DOHH2 (cell line): ENCODE data around the gene DISP2.

Experiments
- H3F3A ChIP-seq: fragments of 200-600 bp; sonication (generic), shearing (Covaris generic); 2 replicates; pipeline ENCODE4 v1.6.0; 2016; ENCODE audit warnings: antibody characterized with exemption, mild to moderate bottlenecking; ENCODE audit not compliant: control insufficient read depth, insufficient read depth
- H3K27ac ChIP-seq: fragments of 200-600 bp; sonication (generic); 2 replicates; pipeline ENCODE4 v1.5.1; 2014; ENCODE audit warnings: low read depth, mild to moderate bottlenecking, low read length, moderate library complexity
- H3K27me3 ChIP-seq: fragments of 200-600 bp; sonication (generic); 2 replicates; pipeline ENCODE4 v1.6.1; 2014; ENCODE audit warnings: mild to moderate bottlenecking, low read length, mixed read lengths; ENCODE audit not compliant: control insufficient read depth
- H3K36me3 ChIP-seq: fragments of 200-600 bp; sonication (generic); 2 replicates; pipeline ENCODE4 v1.6.1; 2014; ENCODE audit warnings: mild to moderate bottlenecking, low read length, moderate library complexity, mixed read lengths; ENCODE audit not compliant: control insufficient read depth
- H3K4me1 ChIP-seq: fragments of 200-600 bp; sonication (generic); 2 replicates; pipeline ENCODE4 v1.6.1; 2014; ENCODE audit warnings: mild to moderate bottlenecking, low read length, mixed read lengths; ENCODE audit not compliant: control insufficient read depth
- H3K4me2 ChIP-seq: fragments of 200-600 bp; sonication (generic); 2 replicates; pipeline ENCODE4 v1.6.0; 2014; ENCODE audit warnings: mild to moderate bottlenecking, low read length, moderate library complexity
- H3K4me3 ChIP-seq: fragments of 200-600 bp; sonication (generic); 2 replicates; pipeline ENCODE4 v1.5.1; 2014; ENCODE audit warnings: mild to moderate bottlenecking, low read length, mixed read lengths
- H3K79me2 ChIP-seq: fragments of 200-600 bp; sonication (generic); 2 replicates; pipeline ENCODE4 v1.6.1; 2014; ENCODE audit warnings: mild to moderate bottlenecking, low read length, mixed read lengths; ENCODE audit not compliant: control insufficient read depth
- H3K9me2 ChIP-seq: fragments of 200-600 bp; sonication (generic); replicated peaks from 2 replicates; pipeline ENCODE4 v1.6.1; 2014; ENCODE audit warnings: mild to moderate bottlenecking, low read length, mixed read lengths; ENCODE audit not compliant: control insufficient read depth
- H3K9me3 ChIP-seq: fragments of 200-600 bp; sonication (generic); 2 replicates; pipeline ENCODE4 v1.6.1; 2014; ENCODE audit warnings: antibody characterized with exemption, low read length, mixed read lengths; ENCODE audit not compliant: control insufficient read depth, insufficient read depth
- H4K20me1 ChIP-seq: fragments of 200-600 bp; sonication (generic); 2 replicates; pipeline ENCODE4 v1.6.0; 2014; ENCODE audit warnings: low read depth, mild to moderate bottlenecking, antibody characterized with exemption, low read length, moderate library complexity; ENCODE audit not compliant: control insufficient read depth, insufficient read depth
- CTCF ChIP-seq: fragments of 200-600 bp; sonication (generic); IDR thresholded peaks from one replicate; pipeline ENCODE4 v1.5.1; 2014; ENCODE audit warnings: antibody characterized with exemption, mild to moderate bottlenecking, low read depth, low read length; ENCODE audit not compliant: poor library complexity, severe bottlenecking
- EZH2phosphoT487 ChIP-seq: fragments of 200-600 bp; sonication (generic); IDR thresholded peaks from 2 replicates; pipeline ENCODE4 v1.6.1; 2017; ENCODE audit warnings: borderline replicate concordance, mild to moderate bottlenecking, antibody characterized with exemption, low read length, moderate library complexity, mixed read lengths

DISP2 gene

GRCh38 chr15:40410476-40410875, 52.5 kb downstream of the DISP2 start:
- Histone ChIP-seq H4K20me1 (no peaks in the 10 kb centered on the region), H3K4me2 (no peak overlapping the region), H3K27ac (no peak overlapping the region), H3K9me3 (no peaks in the 10 kb centered on the region), H3K79me2 (peaks cover 9% of the 10 kb centered on the region), H3K27me3 (no peaks in the 10 kb centered on the region), H3K4me1 (peaks cover 20% of the 10 kb centered on the region), H3F3A (no peaks in the 10 kb centered on the region), H3K4me3 (no peak overlapping the region), H3K9me2 (no peaks in the 10 kb centered on the region), H3K36me3 (peaks cover 28% of the 10 kb centered on the region)
- TF ChIP-seq CTCF (no peak), EZH2phosphoT487 (no peak)

- H3K27ac ChIP-seq = no peak overlapping the region
- peaks cover 32% of the 10 kb centered on the region for H3K36me3 ChIP-seq
Observed at GRCh38 chr15:40412095-40412759, 54.2 kb downstream of the DISP2 start.

GRCh38 chr15:40413036-40413435, 55.0 kb downstream of the DISP2 start:
- Histone ChIP-seq H3K36me3 (peaks cover 24% of the 10 kb centered on the region), H3K27ac (no peak overlapping the region), H3K9me3 (no peaks in the 10 kb centered on the region), H3K4me1 (no peaks in the 10 kb centered on the region), H3K9me2 (no peaks in the 10 kb centered on the region), H3K79me2 (no peaks in the 10 kb centered on the region), H3K4me3 (no peak overlapping the region), H3F3A (no peaks in the 10 kb centered on the region), H3K27me3 (no peaks in the 10 kb centered on the region), H4K20me1 (no peaks in the 10 kb centered on the region), H3K4me2 (no peak overlapping the region)
- TF ChIP-seq EZH2phosphoT487 = no peak
- TF ChIP-seq CTCF = no peak

More at GRCh38 chr15:40412095-40412759, 54.2 kb downstream of the DISP2 start:
- H3K9me2 ChIP-seq = no peaks in the 10 kb centered on the region
- no peaks in the 10 kb centered on the region for H3F3A ChIP-seq
- H3K4me2 ChIP-seq = no peak overlapping the region
- H3K27me3 ChIP-seq = no peaks in the 10 kb centered on the region
- no peaks in the 10 kb centered on the region for H3K9me3 ChIP-seq
- H3K4me1 ChIP-seq = peaks cover 5% of the 10 kb centered on the region
- no peaks in the 10 kb centered on the region for H3K79me2 ChIP-seq
- no peaks in the 10 kb centered on the region for H4K20me1 ChIP-seq
- H3K4me3 ChIP-seq = no peak overlapping the region
- TF ChIP-seq CTCF (no peak), EZH2phosphoT487 (no peak)
